GM19099 (cell line): ENCODE measurements around the gene SMIM28.

Experiments used
- POLR2A ChIP-seq: IDR thresholded peaks from 3 replicates; pipeline ENCODE4 v1.6.1; 2011; ENCODE audit warnings: low read depth; ENCODE audit not compliant: insufficient read length; ENCODE audit errors: extremely low read depth

SMIM28 gene

DNA sequence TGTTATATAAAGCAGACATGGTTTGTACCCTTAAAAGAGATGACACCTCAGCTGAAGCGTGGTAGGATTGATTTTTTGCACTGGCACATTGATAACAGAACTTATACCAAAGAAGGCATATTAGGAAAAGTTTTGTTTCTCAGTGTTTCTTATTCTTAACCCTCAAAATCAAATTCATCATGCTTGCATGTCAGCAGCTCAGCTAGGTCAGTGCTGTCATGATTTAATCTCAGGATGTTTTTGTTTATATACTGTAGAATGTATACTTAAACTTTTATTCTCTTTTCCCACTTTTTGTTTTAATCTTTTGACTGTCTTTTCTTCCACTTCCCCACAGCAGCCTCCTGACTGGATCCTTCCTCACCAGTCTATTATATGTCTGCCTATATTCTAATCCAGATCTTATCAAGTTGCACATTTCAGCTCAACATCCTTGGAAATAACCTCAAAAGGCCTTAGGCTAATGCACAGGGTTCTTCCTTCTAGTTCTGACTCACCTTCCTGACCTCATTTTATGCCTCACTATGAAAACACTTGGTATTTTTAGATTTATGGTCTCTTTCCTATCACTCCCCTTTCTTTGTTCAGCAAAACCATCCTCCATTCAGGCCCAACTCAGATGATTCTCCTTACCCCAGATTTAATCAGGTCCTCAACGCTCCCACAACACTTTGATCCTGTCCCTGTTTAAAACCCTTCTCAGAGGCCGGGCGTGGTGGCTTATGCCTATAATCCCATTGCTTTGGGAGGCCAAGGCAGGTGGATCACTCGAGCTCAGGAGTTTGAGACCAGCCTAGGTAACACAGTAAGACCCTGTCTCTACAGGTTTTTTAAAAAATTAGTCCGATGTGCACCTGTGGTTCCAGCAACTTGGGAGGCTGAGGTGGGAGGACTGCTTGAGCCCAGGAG, 33.5 kb downstream of the SMIM28 start:
- no peak for TF ChIP-seq POLR2A

DNA sequence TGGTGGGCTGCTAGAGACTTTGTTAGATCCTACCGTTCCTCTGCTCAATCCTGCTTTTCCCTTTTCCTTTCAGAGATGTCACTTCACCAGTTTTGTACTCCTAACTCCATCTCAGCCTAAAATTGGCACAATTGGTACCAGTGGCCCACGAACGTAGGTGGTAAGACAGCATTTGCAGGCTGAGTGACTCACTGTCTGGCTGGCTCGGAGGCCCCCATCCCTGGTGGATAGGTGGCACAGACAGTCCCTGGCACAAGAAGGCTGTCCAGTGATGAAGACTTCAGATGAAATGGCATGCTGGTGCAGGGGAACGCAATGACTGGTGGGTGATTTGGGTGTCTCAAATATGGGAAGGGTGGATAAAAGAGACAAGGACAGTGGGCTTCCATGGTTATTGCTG, 37.4 kb downstream of the SMIM28 start:
- no peak for TF ChIP-seq POLR2A

DNA sequence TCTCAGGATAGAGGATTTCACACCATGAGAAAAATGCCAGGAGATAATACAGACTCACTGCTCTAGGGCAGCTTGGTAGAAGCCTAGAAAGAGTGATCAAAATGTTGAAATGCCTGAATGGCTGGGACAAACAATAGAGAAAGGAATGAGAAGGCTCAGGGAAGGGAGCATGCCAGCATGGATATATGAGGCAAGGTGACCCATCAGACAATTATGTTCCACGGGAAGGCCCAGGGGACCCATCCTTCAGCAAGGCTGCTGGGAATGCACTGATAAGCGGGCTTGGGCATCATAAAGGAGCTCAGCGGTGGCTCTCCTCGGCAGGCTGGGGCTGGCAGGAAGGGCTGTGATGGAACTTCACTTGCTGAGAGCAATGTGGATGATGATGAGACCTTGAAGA, 38.5 kb downstream of the SMIM28 start:
- no peak for TF ChIP-seq POLR2A

DNA sequence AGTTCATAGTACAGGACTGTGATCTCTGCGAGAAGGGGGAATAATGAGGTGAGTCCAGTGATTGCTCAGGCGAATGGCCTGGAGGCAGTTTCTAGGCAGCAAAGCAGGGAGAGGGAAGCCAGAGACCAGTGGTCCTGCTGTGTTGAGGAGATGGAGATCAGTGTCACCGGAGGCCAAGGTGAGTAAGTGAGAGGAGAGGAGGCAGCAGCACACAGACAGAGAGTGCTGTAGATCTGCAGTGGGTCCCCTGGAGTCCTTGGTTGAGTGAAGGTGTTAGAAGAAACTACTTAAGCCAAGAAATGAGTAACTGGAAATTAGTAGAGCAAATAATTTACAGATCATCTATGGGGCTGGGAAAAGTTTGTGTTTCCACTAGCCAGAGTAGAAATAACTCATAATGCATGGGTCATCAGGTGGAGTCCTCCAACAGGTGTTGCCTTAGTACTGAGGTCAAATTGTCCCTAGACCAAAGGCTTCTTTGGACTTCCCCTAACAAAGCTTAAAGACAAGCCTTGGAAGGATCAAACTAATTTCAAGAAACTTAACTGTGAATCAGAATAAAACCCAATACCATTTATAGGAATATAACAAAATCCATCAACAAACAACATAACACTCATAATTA, 39.9 kb downstream of the SMIM28 start:
- no peak for TF ChIP-seq POLR2A

DNA sequence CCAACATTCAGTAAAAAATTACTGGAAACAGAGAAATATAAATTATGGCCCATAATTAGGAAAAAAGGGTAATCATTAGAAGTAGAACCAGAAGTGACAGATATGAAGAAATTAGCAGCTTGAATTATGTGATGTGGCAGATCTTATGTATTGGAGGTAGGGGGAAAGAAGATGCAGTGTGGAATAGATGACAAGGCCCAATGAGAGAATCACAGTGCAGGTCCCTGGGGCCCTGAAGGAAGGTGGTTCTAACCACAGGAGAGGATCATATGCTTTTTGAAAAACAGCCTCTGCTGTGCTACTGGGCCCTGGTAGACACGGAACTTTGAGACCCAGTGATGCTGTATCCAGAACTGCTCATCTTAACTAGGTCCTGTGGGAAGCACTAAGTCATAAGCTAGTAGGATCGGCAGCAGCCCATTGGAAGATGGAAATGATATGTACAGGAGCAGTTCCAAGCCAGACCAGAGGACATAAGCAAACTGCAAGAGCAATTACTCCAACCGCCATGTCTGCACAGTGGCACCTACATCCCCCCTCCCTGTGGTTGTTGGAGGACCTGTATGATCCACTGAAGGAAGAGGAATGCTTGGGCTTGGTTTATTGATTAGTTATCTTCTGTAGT, 40.5 kb downstream of the SMIM28 start:
- no peak for TF ChIP-seq POLR2A

DNA sequence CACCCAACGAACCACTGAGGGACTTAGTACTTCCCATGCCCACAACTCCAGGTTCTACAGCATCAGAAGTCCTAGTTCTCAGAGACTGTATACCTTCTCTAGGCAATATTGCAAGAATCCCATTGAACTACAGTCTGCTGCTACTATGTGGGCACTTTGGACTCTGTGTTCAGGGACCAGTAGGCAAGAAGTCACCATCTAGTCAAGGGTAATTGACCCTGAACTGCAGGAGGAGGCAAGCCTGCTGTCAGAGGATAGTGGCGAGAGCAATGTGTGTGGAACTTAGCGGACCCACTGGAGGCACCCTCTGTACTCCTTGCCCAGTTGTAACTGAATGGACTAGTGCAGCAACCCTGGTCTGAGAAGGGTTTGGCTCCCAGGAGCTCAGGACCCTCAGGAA, 42.1 kb downstream of the SMIM28 start:
- no peak for TF ChIP-seq POLR2A

DNA sequence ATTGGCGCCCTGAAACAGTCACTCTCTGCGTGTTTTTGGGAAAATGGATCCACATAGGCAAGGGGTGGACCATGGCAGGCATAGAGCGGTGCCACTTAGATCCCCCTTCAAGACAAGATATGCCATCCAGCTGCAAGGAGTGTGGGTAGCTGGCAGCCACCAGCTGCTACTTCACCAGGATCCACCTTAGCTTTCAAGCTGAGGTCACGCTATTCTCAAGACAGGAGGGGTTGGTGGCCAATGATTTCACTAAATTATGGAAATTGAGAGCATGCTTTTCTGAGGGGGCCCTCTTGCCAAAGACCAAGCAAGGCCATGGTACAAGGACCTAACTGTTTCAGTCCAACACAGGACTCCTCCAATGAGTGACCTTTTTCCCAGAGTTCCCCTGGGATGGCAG, 42.7 kb downstream of the SMIM28 start:
- no peak for TF ChIP-seq POLR2A

DNA sequence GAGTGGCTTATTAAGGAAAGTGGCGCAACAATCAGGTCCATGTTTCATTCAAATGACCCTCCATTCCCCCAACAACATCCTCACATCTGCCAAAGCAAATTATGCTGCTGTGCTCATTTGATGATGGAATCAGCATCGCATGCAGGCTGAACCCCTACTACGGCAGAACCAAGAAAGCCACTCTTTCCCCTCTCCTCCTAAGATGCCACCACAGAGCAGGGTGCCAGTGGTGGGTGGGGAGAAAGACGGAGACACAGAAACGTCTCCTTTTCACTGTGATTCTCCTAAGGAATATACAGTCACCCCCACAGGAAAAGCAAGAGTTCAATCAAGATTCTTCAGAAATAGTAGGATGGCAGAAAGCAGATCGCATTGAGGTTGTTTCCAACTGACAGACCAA, 43.4 kb downstream of the SMIM28 start:
- TF ChIP-seq POLR2A, result no peak

DNA sequence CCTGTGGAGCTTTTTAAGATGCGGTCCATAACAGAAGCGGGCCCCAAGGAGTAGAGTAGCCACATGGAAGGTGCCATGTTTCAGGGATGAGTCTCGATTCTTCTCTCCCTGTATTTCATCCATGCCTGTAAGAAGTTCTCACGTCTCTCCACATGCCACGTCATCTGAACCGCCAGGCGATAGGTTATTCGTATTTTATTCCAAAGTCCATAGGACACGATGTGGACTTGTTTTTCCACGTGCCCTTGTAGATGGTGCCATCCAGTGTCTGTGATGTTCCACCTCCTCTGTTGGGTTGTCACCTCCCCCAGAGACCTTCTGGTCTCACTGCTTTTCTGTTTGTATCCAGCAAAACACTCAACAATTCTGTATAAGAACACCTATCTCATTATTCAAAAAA, 43.9 kb downstream of the SMIM28 start:
- TF ChIP-seq POLR2A, result no peak

DNA sequence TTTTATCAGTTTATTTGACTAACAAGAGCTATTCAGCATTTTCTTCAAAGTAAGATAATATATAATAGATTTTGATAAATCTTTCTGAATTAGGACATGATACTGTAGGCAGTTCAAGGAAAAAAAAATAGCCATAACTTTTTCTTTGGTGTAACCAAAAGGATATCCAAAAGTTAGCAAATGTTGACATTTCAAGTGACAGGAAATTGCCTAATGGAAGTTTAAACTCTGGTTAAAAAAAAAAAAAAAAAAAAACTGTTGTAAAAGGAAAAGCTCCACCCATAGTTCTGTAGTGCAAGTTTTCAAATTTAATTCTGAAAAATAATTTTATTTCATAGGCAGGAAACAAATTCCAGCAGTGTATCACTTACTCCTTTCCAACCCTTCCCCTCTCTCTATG, 45.2 kb downstream of the SMIM28 start:
- no peak for TF ChIP-seq POLR2A

DNA sequence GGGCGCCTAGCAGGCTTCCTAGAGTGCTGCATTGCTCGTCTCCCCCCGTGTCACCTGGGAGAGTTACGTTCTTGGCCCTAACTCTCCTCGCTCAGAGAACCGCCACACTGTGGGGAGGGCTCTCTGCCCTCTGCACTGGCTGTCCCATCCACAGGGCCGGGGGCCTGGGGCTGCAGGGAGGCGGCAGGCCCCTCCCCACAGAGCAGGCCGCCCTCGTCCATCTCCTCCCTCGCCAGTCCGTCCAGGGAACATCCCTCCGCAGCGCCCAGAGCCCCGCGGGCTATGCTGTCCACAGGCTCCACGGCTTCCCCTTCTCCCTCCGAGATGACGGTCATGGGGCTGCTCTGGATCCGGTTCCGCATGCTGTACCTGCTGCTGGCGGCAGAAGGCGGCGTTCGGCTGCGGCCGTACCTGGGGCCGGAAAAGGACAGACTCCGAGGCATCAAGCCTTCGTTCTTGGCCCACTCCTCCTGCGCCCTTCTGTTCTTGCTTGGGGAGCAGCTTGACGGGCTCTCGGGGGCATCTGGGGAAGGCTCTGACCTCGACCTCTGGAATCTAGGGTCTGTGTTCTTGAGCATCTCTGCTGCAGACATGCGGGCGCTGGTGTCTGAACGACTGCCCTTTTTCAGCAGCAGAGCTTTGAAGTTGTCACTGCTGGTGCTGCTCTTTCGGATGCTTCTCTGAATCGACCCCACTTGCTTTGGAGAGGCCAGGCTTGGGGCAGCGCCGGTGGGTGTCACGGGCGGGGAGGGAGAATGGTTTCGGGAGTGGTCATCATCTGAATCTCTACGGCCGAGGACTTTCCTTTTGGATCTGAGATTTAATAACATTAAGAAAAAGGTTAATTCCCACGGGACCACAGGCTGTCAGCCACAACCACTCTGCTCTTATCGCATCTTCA, 46.5 kb downstream of the SMIM28 start:
- no peak for TF ChIP-seq POLR2A

DNA sequence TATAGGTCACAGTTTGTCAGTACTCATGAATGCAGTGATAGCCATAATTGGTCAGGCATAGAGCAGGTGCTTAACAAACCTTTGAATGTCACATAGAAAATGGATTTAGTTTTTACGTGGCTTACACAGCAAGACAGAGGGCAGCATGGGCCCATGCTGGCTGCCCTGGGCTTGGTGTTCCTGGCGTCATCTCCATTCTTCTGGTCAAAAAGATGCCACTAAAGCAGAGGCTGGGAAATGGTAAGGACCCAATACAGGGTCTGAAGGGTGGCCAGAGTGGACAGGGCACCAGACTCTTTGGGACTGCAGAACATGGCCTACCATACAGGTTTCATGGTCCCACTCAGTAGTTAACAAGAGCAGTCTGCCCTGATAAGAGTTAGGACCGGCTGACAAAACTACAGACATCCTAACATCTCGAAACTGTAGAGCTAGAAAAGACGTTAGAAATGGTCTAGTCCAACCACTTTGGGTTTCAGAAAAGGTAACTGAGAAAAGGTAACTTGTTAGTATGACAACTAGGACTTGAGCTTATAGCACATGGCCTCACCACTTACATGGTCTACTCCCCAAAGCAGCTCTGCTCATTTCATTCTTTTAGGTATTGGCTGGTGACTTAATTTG, 48.9 kb downstream of the SMIM28 start:
- TF ChIP-seq POLR2A, result no peak

DNA sequence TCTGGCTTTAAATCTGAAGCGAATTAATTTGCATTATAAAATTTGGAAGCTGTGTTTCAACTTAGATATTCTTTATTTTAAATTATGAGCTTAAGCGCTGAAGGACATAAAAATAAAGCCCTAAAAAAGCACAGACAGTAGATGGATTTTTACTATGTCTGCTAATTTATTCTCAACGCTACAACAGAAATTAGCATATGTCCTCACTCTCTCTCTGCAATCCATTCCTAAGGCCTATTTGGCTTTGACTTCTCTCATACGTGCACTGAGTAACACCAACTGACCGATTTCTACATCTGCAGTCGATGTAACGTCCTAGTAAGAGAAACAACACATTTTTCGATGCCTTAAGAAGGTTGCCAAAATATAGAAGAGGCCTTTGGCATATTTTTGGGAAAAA, 50.0 kb downstream of the SMIM28 start:
- TF ChIP-seq POLR2A, result no peak

DNA sequence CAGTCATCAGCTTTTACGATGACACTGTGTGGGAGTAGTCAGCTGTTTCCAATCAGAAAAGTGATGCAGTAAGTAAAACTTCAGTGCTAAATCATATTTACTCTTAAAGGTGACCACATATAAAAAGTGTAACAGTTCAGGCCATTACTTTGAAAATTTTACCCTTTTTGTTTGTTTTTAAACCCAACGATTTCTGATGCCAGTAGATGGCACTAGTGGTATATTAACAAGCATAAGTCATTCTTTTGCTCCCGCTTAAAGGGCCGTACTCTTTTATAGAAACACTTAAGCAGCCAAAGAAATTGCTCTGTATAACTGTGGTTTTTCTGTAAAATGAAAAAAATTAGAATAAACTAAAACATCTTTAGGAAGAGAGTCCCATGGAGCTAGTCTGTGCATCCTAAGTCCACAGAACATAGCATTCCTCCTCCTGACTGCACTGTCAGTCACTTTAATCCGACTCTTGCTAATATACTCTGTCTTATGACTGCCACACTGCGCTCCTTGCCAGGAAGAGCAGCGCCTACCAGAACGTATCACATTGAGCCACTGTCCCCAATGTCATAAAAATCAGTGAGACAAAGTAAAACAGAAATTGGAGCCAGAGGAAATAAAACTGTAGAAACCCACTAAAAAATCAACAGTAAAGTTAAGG, 51.4 kb downstream of the SMIM28 start:
- TF ChIP-seq POLR2A, result no peak
